Islet precursor cell (in vitro differentiated cells): Measurements from ENCODE around the gene THAP4.

ENCODE experiments used
- DNase-seq: peaks from one replicate; pipeline ENCODE4 v3.0.0-alpha.2; 2018

THAP4 gene

DNA sequence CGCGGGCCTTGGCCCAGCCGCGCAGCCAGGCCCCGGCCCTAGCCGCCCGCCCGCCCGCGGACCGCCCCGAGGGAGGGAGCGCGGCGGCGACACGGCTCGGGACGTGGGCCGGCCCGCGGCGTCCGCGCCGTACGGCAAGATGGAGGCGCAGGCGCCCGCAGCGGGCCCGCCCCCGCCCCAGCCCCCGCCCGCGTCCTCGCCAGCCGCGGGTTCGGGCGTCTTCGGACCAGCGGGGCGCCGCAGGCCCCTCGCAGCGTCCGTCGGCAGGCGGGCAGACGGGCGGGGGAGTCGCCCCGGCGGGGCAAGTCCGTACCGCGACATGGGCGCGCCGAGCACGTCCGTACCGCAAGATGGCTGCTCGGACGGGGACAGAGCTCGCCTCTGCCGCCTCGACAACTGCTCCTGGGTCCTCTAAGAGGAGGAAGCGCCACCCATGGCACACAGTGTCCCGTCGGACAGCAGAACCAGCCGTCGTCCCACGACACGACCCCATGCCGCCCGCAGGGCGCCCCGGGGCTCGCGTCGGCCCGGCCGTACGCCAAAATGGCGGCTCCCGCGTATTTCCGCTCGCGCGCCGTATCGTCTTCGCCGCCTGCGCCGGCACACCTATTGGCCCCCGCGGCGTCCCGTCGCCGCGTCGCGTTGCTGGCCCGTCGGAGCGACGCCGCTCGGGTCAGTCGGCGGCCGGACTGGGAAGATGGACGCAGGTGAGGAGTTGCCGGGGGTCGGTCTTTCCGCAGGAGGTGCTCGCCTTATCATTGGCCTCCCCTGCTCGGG, at the start of gene THAP4, which contains the start of gene ATG4B:
TSS of gene THAP4 (minus strand) at position 141 of the 777 bp plus-strand sequence. CDS start 141 bp downstream, outside the sequence.
TSS of gene ATG4B (plus strand) at position 676 of the 777 bp plus-strand sequence. CDS start at position 698, 22 bp downstream.
- DNase-seq: peak; percentile 87

DNA sequence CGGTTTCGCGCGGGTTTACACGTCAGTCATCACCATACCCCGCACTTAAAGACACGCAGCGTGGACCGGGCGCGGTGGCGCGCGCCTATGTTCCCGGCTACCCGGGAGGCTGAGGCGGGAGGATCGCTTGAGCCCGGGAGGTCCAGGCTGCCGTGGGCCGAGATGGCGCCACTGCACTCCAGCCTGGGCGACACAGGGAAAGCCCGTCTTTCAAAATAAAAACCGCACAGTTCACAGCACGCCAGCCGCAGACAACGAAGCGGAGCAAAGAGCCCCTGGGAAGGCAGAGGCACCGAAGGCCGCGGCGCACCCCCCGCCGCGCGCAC, 49.3 kb upstream of the THAP4 start:
- DNase-seq: no peak

DNA sequence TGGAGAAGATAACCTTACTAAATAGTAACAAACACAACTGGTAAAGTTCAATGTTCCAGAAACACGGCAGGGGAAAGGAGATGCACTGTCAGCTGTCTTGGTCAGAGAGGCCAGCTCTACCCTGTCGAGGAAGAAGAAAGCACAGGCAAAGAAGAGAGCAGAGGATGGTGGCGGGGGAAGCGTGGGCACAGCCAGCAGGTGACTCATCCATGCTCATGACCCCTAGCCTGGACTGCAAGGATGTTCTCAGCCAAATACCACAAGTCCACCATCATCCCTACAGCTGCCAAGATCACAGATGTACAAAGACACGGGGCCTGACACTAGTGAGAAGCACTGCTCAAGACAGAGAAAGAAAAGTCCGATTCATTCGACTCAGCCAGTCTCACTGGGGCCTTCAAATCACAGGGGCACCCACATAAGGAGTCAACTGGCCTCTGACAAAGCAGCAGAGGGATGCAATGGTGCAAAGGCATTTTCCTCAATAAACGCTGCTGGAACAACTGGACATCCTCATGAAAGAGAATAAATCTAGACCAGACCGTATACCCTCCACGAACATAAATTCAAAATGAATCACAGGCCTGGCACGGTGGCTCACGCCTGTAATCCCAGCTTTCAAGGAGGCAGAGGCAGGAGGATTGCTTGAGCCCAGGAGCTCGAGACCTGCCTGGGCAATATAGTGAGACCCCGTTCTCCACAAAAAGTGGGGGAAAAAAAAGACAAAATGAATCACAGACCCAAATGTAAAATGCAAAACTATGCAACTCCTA, 44.1 kb upstream of the THAP4 start:
- peak; percentile 73 for DNase-seq

- no peak for DNase-seq
Measured at GRCh38 chr2:241680044-241680443, 43.1 kb upstream of the THAP4 start.

- no peak for DNase-seq
Measured at GRCh38 chr2:241678784-241679540, 42.0 kb upstream of the THAP4 start.

GRCh38 chr2:241678307-241678706, 41.3 kb upstream of the THAP4 start:
- DNase-seq: no peak

- DNase-seq: no peak
Measured at GRCh38 chr2:241677392-241677791, 40.4 kb upstream of the THAP4 start.

DNA sequence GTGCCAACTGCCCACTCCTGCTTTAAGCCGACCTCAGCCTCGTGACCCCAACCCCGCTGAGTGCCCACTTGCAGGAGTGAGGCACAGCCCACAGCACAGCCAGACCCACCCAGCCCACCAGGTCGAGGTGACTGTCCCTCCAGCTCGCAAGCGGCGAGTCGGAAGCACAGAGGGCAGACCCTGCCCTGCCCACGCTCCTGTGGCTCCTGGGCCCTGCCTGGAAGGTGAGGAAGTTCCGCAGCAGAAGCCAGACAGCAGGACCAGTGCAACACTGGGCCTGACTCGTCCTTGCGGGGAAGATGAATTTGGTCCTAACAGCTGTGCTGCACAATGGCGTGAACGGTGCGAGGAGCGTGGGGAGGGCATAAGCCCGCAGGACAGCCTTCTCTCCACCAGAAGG, 39.7 kb upstream of the THAP4 start:
- no peak for DNase-seq

DNA sequence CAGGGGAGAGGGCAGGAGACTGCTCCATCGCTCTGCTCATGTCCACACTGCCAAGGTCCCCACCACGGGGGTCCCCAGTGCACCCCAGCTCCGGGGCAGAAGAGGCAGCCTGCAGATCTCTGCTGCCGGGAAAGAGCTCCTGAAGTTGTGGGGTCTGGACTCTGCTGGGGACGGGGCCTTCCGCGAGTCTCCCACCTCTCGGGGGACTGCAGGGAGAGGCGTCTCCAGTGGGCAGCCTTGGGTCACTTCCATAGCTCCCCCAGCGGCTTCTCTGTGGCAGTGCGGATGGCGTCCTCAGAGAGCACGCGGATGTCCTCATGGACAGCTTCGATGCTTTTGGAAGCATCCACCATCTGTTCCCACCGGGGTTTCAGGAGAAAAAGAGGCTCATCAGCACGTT, 38.9 kb upstream of the THAP4 start:
- DNase-seq: no peak

DNA sequence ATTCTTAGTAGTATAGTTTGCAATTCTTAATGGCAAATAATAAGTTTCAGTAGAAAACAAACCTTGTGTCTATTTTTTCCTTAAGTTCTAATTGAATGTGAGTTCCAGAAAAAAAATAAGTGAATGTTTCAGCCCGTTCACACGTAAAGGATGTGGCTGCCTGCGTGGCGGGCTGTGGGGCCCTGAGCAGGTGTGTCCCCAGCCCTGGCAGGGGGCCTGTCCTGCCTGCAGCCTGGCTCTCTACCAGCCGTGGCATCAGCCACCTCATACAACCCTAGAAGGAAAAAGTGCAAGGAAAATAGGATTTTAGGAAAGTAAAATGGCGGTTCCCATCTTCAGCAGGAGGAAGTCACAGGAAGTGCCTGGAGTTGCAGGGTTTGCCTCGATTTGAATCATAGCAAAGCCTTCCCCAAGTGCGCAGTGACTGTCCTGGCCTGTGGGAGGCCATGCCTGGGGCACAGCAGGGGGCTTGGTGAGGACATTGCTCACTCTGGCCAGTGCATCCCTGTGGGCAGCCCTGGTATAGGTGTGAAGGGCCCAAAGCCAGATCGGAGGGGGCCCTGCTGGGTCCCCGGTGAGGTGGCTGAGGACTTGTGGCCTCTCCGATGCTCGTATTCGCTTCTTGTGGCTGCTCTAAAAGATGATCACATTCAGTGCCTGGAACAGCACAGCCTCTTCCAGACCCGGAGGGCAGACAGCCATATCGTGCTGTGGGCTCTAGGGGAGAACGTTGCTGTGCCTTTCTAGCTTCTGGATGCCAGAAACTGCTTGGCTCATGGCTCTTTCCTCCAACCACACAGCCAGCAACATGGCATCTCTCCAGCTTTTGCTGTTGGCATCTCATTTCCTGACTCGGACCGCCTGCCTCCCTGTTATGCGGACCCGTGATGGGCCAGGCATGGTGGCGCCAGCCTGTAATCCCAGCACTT, 37.1 kb upstream of the THAP4 start:
- DNase-seq: no peak

DNA sequence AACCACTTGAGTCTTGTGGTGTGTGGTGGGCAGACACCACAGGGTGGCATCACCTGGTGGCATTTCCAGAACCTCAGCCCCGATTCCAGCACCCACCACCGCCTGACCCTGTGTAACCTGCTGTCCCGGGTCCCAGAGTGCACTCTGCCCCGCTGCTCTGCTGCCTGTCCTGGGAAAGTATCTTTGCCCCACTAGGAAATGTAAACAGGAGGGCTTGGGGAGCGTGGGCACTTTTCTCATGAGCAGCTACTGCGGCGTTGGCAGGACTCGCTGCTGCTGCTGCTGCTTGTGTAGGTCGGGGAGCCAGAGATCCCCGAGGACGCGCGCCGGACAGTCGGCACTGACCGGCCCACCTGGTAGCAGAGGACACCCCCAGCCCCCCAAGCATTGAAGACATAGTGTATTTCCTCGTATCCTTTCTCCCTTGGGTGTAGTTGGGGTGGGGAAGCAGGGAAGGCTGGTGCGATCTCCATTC, 36.3 kb upstream of the THAP4 start:
- DNase-seq: no peak

DNA sequence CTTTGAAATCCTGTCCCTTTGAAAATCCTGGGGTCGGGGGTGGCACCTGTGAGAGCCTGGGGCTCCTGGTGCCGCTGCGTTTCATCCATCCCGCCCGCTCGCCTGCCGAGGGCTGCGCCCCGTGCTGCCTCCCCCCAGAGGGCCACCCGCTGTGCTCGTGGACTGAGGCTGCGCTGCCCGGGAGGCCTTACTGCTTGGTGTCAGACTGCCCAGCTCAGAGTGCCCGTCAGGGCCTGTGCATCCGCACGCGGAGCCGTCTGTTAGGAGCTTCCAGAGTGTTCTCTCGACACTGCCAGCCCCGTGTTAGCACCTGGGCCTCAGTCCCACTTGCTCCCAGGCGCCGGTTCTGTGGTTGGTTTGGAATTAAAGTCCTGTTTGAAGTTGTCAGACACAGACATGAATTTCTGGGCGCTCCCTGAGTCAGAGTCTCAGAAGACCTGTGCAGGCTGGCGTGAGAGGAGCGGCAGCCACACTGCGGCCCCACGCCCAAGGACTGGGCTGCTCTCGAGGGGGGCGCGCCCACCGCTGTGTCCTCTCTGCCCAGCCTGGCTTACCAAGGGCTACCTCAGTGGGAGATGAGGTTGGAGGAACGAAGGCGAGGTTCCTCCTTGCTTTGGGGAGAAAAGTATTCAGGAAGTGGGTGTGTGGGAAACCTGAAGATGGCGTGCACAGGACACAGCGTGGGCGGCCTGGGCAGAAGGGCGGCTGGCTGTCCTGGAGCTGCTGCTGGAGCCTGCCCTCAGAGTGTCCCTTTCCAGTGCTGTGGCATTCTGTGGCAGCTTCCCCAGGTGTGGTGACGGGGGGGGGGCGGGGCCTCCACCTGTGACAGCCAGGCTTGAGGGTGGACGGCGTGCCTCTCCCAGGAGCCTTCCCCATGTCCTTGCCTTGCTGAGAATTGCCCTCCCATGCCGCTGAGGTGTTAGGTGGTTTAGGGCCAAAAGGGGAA, 35.6 kb upstream of the THAP4 start:
- DNase-seq: no peak

DNA sequence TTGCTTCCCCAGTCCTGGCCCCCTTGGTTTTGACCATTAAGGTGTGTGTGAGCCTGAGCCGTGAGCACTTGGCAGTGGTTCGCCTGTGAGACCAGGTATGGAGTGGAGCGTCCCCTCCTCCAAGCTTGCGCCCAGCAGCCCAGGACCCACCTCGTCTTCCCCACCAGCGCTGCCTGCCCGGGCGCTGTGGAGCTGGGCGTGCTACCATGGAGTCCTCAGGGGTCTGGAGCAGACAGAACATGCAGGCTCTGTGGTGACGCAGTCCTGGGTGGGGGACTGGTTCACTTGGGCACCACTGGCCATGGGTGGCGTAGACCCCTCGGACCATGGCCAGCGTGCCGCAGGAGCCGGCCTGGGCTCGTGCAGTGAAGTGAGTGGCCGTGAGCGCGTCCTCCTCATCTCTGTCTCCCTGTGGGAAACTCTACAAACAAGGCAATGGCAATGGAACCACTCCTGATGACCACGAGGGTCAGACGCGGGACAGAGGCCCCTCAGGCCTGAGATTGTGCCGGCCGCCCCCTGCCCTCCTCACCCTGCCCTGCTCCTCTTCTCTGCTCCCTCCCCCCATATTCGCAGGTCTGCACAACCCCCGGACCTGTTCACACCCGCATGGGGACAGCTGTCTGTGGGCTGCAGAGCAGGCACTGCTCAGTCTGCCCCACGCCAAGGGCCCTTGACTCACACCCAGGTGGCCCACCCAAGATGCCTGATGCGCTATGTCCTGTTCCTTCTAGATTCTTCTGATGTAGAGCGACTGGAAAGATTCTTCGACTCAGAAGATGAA, 34.7 kb upstream of the THAP4 start:
- DNase-seq: no peak

GRCh38 chr2:241670333-241671110, 33.6 kb upstream of the THAP4 start:
- no peak for DNase-seq

GRCh38 chr2:241668839-241669238, 31.9 kb upstream of the THAP4 start:
- DNase-seq: no peak

DNA sequence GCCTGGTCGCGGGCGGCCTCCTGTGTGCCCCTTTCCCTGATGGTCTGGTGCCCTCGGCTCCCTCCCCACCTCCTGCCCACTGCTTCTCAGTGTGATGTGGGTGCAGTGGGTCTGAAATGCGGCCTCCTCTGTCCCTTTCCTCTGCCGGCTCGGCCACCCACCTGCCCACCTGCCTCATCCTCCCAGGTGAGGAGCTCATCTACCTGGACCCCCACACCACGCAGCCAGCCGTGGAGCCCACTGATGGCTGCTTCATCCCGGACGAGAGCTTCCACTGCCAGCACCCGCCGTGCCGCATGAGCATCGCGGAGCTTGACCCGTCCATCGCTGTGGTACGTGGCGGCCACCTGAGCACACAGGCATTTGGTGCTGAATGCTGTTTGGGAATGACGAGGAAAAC, 31.4 kb upstream of the THAP4 start:
- no peak for DNase-seq

DNA sequence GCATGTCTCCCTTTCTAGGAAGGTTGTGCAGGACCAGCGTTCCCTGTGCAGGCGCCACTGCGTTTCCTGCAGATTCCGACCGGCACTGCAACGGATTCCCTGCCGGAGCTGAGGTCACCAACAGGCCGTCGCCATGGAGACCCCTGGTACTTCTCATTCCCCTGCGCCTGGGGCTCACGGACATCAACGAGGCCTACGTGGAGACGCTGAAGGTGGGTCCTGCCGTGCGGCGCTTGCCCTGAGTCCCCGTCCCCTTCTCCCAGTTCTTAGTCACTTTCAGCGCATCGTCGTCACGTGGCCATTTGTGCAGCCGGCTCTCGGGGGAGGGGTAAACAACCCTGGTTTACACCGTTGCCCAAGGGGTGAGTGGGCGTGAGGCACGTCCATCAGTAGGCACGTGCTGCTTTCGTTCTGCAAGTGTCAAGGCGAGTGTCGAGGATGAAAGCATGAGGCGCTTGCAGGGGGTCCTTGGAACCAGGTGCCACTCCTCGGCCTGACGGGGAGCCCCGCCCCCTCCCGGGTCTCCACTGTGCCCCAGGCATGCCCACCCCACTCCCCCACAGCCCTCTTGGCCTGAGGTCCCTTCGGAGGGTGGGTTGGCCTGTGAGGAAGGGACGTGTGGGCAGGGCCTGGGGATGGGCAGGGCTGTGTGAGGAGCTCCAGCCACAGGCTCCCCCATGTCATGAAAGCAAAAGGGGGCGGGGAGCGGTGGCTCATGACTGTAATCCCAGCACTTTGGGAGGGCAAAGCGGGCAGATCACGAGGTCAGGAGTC, 29.9 kb upstream of the THAP4 start:
- DNase-seq: no peak

DNA sequence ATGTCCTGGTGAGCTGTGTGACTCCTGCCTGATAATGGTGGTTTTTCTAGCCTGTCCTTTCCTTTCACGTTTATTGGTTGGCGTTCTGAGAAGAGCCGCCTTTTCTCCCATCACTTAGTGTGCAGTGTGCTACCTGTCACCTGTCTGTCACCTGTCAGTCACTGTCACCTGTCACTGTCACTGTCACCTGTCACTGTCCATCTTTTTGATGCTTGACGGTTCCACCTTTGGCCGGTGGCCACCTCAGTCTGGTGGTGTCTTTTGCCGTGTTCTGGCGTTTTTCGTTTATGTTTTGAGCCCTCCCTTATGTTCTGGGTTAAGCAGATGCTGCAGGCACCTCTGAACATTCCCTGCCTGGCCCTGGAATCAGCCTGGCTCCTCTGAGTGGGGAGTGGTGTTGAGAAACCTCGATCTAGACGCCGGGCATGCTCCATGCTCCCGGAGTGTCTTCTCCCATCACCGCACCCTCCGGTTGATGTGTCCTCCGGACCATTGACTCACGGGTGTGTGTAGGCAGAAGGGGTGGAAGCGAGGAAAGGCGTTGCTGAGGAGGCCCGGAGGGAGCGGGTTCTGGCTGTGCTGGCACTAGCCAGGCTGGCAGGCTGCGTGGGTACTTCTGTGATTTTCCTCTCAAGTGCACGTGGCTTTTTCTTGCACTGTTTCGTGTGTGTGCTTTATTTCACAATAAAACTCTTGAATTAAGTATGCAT, 28.9 kb upstream of the THAP4 start:
- DNase-seq: no peak
